ENCODE results near the gene DNAH12. TPM values are rescaled to one million over a fixed set of nuclear protein-coding genes. Genes with fewer than 3 reads are reported as not detected.

DNAH12 gene
- total and polyA plus RNA-seq, 2 of the 4 experiments (the other 2 are of a cell fraction): under 0.01 to 0.02 TPM

GRCh38 chr3:57575966-57576626, 32.0 kb upstream of the DNAH12 start:
- no peak overlapping the region for H3K9ac ChIP-seq (ENCODE audit: low read depth, low read length)
- intact Hi-C loops (cut with micrococcal nuclease) (no loop called here), in situ Hi-C loops (cut with MboI; ENCODE audit: low sequenced_read_pairs) (no loop called here), dilution Hi-C loops (cut with HindIII; ENCODE audit: low sequenced_read_pairs, unreplicated experiment) (no loop called here)
- H3K79me1 ChIP-seq (ENCODE audit: low read depth in 1 of 2, low read length in 2 of 2): peaks cover 15 to 44% of the 10 kb centered on the region in 2 experiments; a peak in 3 of 4 replicates
- no peaks in the 10 kb centered on the region; the same call in 1 of the 2 replicates for H3K4me1 ChIP-seq (ENCODE audit: control insufficient read depth, insufficient read depth, low read length)
- no peak overlapping the region for H3K56ac ChIP-seq (ENCODE audit: extremely low read depth, insufficient read depth, low read length)
- no peak overlapping the region for H4K5ac ChIP-seq (ENCODE audit: low read depth, low read length)
- H2BK120ac ChIP-seq (ENCODE audit: low read depth, low read length): no peak overlapping the region
- H3K27ac ChIP-seq (ENCODE audit: insufficient read depth, low read length): no peak overlapping the region
- H3K14ac ChIP-seq (replicated peaks; ENCODE audit: low read depth, low read length): no peak overlapping the region
- H3K36me3 ChIP-seq (ENCODE audit: control insufficient read depth, insufficient read depth, low read length): peaks cover 50% of the 10 kb centered on the region
- H2AFZ ChIP-seq (replicated peaks; ENCODE audit: low read length, poor library complexity): no peak overlapping the region
- ChIA-PET POLR2A (ENCODE audit: unreplicated experiment) (interaction anchor here (0.6 kb wide), 1 partner anchor 777 kb away, joined by 5 read pairs; no protein-coding TSS in a partner anchor), CTCF (no interaction called here)
- H3K27me3 ChIP-seq (ENCODE audit: control insufficient read depth, insufficient read depth, low read length): no peaks in the 10 kb centered on the region
- H4K91ac ChIP-seq (ENCODE audit: insufficient read depth, low read depth, low read length): no peak overlapping the region
- no peak overlapping the region for H4K8ac ChIP-seq (ENCODE audit: low read depth in 2 of 2, low read length in 2 of 2)
- no peaks in the 10 kb centered on the region for H3K9me3 ChIP-seq (ENCODE audit: control insufficient read depth, insufficient read depth, low read length)
- no peaks in the 10 kb centered on the region; the same call in 1 of the 2 replicates for H3K9me1 ChIP-seq (ENCODE audit: insufficient read depth, low read length)
- H3K23ac ChIP-seq (ENCODE audit: low read depth, low read length): no peak overlapping the region
- peaks cover 89% of the 10 kb centered on the region for H4K20me1 ChIP-seq (ENCODE audit: insufficient read depth, low read length)
- H3K4me2 ChIP-seq (ENCODE audit: low read depth, low read length): no peak overlapping the region
- no peak overlapping the region for H3K18ac ChIP-seq (ENCODE audit: low read depth, low read length)
- DNase-seq: no peak
- peak; percentile 58 for TF ChIP-seq CEBPB (IDR thresholded peaks at IDR 0.05; ENCODE audit: low read depth, low read length)
- no peak for TF ChIP-seq USF2 (IDR thresholded peaks at IDR 0.05; ENCODE audit: low read depth, low read length)
- TF ChIP-seq CHD1 (IDR thresholded peaks at IDR 0.05; ENCODE audit: low read depth, low read length): no peak
- TF ChIP-seq CTCF (conservative IDR thresholded peaks at IDR 0.05; ENCODE audit: low read depth, low read length): no peak
- no peak for TF ChIP-seq FOS (IDR thresholded peaks at IDR 0.05; ENCODE audit: low read depth, low read length)
- TF ChIP-seq MAFK (IDR thresholded peaks at IDR 0.05; ENCODE audit: low read depth, low read length): no peak
- no peak overlapping the region for H3K4me3 ChIP-seq (ENCODE audit: insufficient read depth, low read depth, low read length)
- H2BK20ac ChIP-seq (ENCODE audit: low read depth, low read length): no peak overlapping the region
- H3K4ac ChIP-seq (ENCODE audit: low read depth, low read length): no peak overlapping the region
- no peak overlapping the region for H2AK5ac ChIP-seq (ENCODE audit: low read depth, low read length)
- H2AK9ac ChIP-seq (replicated peaks; ENCODE audit: low read depth, low read length, poor library complexity): no peak overlapping the region
- H2BK5ac ChIP-seq (ENCODE audit: low read depth, low read length, poor library complexity, severe bottlenecking): no peak overlapping the region
- no peak overlapping the region for H2BK15ac ChIP-seq (ENCODE audit: low read depth, low read length)
- no TSS peak for BruUV-seq (replicated peaks)
- WGBS, 2 experiments (ENCODE audit: extremely low coverage in 2 of 2, insufficient read length in 1 of 2): no CpG with 5 or more reads among the region's 3 CpGs
- ATAC-seq (ENCODE audit: low read depth): no peak

Measured in IMR-90 (cell line).